OCI-LY7 (cell line): ENCODE measurements around the gene TMEM270. TPM values are rescaled to one million over a fixed set of nuclear protein-coding genes. Genes with fewer than 3 reads are reported as not detected.

Experiments
- BruUV-seq: library from RNA; stranded (reverse); fragments of 400-500 nt; replicated peaks from 2 replicates; lab custom pipeline; 2021; lab: Mats Ljungman, UMichigan
- CTCF ChIA-PET: fragments of 300-600 bp; sonication (Branson Sonifier 250); formaldehyde crosslinking; loops from one replicate; lab custom pipeline; 2022; ENCODE audit warnings: antibody characterized with exemption; ENCODE audit not compliant: unreplicated experiment; lab: Charles Lee
- POLR2A ChIA-PET: fragments of 300-600 bp; sonication (Branson Sonifier 250); formaldehyde crosslinking; loops from one replicate; lab custom pipeline; 2022; ENCODE audit warnings: antibody characterized with exemption; lab: Charles Lee
- DNase-seq: peaks from one replicate; pipeline ENCODE4 v3.0.0-alpha.2; 2015; ENCODE audit warnings: low spot score
- H2AFZ ChIP-seq: fragments of 200-600 bp; sonication (generic), shearing (Covaris generic); 2 replicates; pipeline ENCODE4 v1.6.1; 2014; ENCODE audit warnings: mild to moderate bottlenecking, antibody characterized with exemption, low read length, moderate library complexity
- H3K27ac ChIP-seq: fragments of 200-600 bp; sonication (generic); 2 replicates; pipeline ENCODE4 v1.5.1; 2014; ENCODE audit warnings: mixed run types, low read depth, mild to moderate bottlenecking, moderate library complexity, low read length, inconsistent platforms; ENCODE audit not compliant: poor library complexity, severe bottlenecking
- H3K36me3 ChIP-seq: fragments of 200-600 bp; sonication (generic); 2 replicates; pipeline ENCODE4 v1.6.1; 2014; ENCODE audit warnings: mild to moderate bottlenecking, antibody characterized with exemption, low read length, moderate library complexity, mixed read lengths; ENCODE audit not compliant: insufficient read depth
- H3K4me1 ChIP-seq: fragments of 200-600 bp; sonication (generic); 2 replicates; pipeline ENCODE4 v1.5.1; 2014; ENCODE audit warnings: mild to moderate bottlenecking, low read length; ENCODE audit not compliant: insufficient read depth, poor library complexity, severe bottlenecking
- H3K4me2 ChIP-seq: fragments of 200-600 bp; sonication (generic); 2 replicates; pipeline ENCODE4 v1.6.1; 2014; ENCODE audit warnings: mild to moderate bottlenecking, low read length
- H3K4me3 ChIP-seq: fragments of 200-600 bp; sonication (generic); 2 replicates; pipeline ENCODE4 v1.5.1; 2014; ENCODE audit warnings: mild to moderate bottlenecking, low read depth, low read length; ENCODE audit not compliant: poor library complexity, severe bottlenecking
- H3K79me2 ChIP-seq: fragments of 200-600 bp; sonication (generic); 2 replicates; pipeline ENCODE4 v1.6.1; 2016; ENCODE audit warnings: low read depth, mild to moderate bottlenecking, low read length, moderate library complexity, mixed read lengths; ENCODE audit not compliant: insufficient read depth
- H3K9me2 ChIP-seq: fragments of 200-600 bp; sonication (generic); 2 replicates; pipeline ENCODE4 v1.6.1; 2016; ENCODE audit warnings: mild to moderate bottlenecking, low read length, mixed read lengths; ENCODE audit not compliant: insufficient read depth
- H3K9me3 ChIP-seq: fragments of 200-600 bp; sonication (generic); 2 replicates; pipeline ENCODE4 v1.6.1; 2014; ENCODE audit warnings: mild to moderate bottlenecking, mixed run types, low read length, mixed read lengths
- H4K20me1 ChIP-seq: fragments of 200-600 bp; sonication (generic); 2 replicates; pipeline ENCODE4 v1.6.1; 2014; ENCODE audit warnings: mild to moderate bottlenecking, antibody characterized with exemption, low read length, moderate library complexity, mixed read lengths; ENCODE audit not compliant: insufficient read depth
- CTCF ChIP-seq: fragments of 200-600 bp; sonication (generic); conservative IDR thresholded peaks from 2 replicates; pipeline ENCODE4 v1.5.1; 2014; ENCODE audit warnings: mild to moderate bottlenecking, antibody characterized with exemption, low read length, moderate library complexity, mixed read lengths
- EZH2phosphoT487 ChIP-seq: fragments of 200-600 bp; sonication (generic); IDR thresholded peaks from 2 replicates; pipeline ENCODE4 v1.6.1; 2018; ENCODE audit warnings: low read depth, borderline replicate concordance, mild to moderate bottlenecking, mixed run types, antibody characterized with exemption, low read length, moderate library complexity, mixed read lengths
- intact Hi-C: fragments of 100-400 bp; cut with micrococcal nuclease; formaldehyde crosslinking; loops from one replicate; pipeline ENCODE4 v1.10.0; 2022; ENCODE audit not compliant: unreplicated experiment
- total RNA-seq, 2 experiments: library from RNA; depleted of rRNA in 1 of 2; stranded (reverse); fragments of >200 nt in 1 of 2; shearing (Covaris generic) in 1 of 2; gene quantifications; 2 replicates each; pipeline ENCODE4 v1.2.3, GENCODE V29; 2014 to 2022

Gene TMEM270
- total RNA-seq, 2 experiments from 2014 or later = not detected

- no TSS peak for BruUV-seq
- no peak for TF ChIP-seq EZH2phosphoT487
- TF ChIP-seq CTCF = no peak
- Histone ChIP-seq H3K9me3 (no peaks in the 10 kb centered on the region), H3K79me2 (no peaks in the 10 kb centered on the region), H3K4me1 (no peaks in the 10 kb centered on the region), H3K27ac (no peak overlapping the region), H3K9me2 (no peaks in the 10 kb centered on the region), H3K4me3 (no peak overlapping the region), H3K4me2 (no peak overlapping the region), H3K36me3 (no peaks in the 10 kb centered on the region), H2AFZ (no peak overlapping the region), H4K20me1 (no peaks in the 10 kb centered on the region)
- ChIA-PET CTCF (no interaction called here), POLR2A (no interaction called here)
- intact Hi-C loops = no loop called here
- DNase-seq = no peak
Observed at GRCh38 chr7:73901231-73901822, 40.4 kb downstream of the TMEM270 start.

- H3K4me3 ChIP-seq = no peak overlapping the region
- no peaks in the 10 kb centered on the region for H3K9me3 ChIP-seq
- no peaks in the 10 kb centered on the region for H4K20me1 ChIP-seq
- H3K4me1 ChIP-seq = no peaks in the 10 kb centered on the region
- no peaks in the 10 kb centered on the region for H3K9me2 ChIP-seq
- H3K36me3 ChIP-seq = no peaks in the 10 kb centered on the region
- BruUV-seq = no TSS peak
- intact Hi-C loops = no loop called here
- no peak overlapping the region for H3K27ac ChIP-seq
- no peaks in the 10 kb centered on the region for H3K79me2 ChIP-seq
- TF ChIP-seq EZH2phosphoT487 (no peak), CTCF (no peak)
- no peak overlapping the region for H2AFZ ChIP-seq
- CTCF ChIA-PET = no interaction called here
- no peak overlapping the region for H3K4me2 ChIP-seq
- POLR2A ChIA-PET = no interaction called here
- DNase-seq = no peak
Observed at GRCh38 chr7:73901823-73902597, 41.1 kb downstream of the TMEM270 start.
